ENCODE measurements around the gene INSM1.

Gene INSM1

GRCh38 chr20:20362774-20363433 lies 5.0 kb upstream of the INSM1 start:
- DNase-seq (ENCODE audit: low spot score) = no peak

DNA sequence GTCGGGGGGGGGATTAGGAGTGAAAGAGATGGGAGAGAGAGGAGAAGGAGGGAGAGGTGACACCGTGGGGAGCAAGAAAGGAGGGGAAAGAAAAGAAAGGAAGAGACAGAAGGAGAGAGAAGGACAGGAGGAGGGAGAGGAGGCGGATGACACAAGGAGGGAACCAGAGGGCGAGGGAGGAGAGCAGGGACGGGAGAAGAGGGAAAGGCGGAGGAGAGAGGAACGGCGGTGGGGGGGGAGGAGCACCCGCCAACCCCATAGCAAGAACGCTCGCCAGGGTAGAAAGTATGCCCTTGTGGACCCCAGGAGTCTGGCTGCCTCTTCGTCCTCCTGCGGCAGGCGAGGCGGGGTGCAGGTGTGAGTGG lies 4.5 kb upstream of the INSM1 start:
- no peak for DNase-seq (ENCODE audit: low spot score)

DNA sequence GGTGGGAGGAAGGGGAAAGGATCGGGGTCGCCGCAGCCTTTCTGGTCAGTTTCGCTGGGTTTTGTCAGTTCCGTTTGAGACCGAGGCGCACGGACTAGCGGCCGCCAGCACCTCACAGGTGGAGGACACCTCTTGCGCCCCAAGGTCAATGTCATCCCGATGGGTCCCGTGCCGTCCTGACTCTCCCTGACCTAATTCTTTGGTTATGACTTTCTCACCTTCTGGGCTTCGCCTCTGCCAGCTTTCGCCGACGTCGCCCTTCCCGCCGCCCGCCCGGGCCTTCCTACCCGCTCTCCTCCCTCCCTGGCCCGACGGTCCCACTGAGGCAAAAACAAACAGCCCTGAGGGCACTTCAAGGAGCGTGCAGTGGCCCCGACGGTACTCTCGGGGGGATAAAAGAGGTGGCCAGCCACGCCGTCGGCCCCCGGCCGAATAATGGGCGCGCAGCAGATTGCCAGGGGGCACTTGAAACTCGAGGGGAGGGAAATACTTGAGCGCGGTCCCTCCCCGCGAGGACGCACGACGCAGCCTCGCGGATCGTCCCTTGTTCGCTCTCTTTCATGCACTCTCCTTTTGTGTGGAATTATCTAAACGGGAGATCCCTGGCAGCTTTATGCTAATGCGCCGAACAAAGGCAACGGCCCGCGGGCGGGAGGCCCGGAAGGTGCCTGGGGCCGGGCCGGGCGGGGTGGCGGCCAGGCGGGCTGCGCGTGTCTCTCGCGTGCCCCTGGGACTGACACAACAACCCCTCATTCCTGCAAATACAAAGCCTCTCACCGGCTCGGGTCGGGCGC lies 3.9 kb upstream of the INSM1 start:
- no peak for DNase-seq (ENCODE audit: low spot score)

GRCh38 chr20:20364593-20365479 lies 3.1 kb upstream of the INSM1 start:
- DNase-seq (ENCODE audit: low spot score) = no peak

DNA sequence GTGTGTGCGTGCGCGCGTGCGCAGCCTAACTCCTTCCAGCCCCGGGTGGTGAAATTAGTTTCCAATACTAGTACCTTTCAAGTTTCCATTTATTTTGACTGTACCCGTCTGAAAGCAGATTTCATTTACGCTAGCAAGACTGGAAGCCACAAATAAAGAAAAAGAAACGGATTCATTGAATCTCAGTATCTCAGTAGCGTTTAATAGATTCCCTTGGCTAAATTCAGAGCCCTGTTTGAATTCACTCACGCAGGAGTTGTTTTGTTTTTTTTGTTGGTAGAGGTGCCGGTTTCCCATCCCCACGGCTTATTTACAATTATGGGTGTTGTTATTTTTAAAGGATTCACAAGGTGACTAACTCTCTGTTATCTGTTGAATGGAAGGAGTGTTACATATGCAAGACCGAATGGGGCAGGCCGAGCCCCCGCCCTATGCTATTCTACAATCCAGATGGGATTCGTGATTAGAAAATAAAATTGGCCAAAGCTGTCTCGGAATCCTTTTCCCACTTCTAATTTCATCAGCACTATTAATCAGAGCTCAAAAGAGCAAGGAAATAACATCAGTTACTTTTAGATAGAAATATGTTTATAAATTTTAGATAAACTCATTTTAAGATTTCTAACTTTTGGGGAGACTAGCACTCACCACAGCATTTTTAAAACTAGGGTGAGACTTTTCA lies 2.3 kb upstream of the INSM1 start:
- no peak for DNase-seq (ENCODE audit: low spot score)

DNA sequence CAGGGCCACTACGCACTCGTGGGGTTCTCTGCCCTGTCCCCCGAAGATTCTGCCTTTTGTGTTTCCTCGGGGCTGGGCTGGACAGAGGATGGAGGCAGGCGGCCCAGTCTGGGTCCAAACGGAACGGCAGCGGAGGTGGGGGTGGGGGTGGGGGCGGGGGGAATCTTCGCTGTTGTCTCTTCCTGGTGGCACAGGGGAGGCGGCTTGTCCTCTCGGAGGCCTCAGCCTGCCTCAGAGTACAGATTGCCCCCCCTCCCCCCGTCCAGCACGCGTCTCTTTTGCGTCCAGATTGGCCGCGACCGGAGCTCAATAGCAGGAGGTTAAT lies 1.4 kb upstream of the INSM1 start:
- DNase-seq (ENCODE audit: low spot score) = no peak

DNA sequence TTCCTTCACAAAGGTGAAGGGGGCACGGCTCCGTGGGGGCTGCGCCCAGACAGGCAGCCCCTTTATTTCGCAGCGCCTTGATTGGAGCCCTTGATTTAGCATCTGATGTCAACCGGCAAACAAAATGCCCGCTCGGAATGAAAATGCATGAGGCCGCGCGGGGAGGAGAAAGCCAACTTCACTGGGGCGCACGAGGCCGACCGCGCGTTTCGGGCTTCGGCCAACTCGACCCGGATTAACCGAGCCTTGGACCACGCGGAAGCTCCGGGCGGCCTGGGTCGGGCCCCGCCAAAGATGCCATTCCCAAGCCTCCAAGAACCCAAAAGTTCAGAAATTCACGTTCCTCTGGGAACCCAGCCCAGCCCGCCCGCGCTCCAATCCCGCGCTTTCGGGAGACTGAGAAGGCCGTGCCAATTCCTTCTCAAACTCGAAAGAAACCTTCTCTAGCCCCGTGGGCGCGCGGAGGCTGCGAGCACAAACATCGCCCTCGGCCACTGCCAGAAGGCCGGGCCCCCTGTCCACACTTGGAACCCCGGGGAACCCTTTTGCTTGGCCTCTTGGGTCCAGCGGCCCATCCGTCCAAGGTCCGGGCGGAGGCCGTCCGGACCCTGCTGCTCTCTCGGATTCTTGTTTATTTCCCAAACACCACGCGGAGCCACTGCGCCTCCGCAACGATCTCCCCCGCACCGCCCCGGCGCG lies 879 bp upstream of the INSM1 start:
- DNase-seq (ENCODE audit: low spot score) = no peak

DNA sequence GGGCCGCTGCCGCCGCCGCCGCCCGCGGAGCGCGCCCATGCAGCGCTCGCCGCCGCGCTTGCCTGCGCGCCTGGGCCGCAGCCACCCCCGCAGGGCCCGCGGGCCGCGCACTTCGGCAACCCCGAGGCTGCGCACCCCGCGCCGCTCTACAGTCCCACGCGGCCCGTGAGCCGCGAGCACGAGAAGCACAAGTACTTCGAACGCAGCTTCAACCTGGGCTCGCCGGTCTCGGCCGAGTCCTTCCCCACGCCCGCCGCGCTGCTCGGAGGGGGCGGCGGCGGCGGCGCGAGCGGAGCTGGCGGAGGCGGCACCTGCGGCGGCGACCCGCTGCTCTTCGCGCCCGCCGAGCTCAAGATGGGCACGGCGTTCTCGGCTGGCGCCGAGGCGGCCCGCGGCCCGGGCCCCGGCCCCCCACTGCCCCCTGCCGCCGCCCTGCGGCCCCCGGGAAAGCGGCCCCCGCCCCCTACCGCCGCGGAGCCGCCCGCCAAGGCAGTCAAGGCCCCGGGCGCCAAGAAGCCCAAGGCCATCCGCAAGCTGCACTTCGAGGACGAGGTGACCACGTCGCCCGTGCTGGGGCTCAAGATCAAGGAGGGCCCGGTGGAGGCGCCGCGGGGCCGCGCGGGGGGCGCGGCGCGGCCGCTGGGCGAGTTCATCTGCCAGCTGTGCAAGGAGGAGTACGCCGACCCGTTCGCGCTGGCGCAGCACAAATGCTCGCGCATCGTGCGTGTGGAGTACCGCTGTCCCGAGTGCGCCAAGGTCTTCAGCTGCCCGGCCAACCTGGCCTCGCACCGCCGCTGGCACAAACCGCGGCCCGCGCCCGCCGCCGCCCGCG lies 730 bp downstream of the INSM1 start:
- no peak for DNase-seq (ENCODE audit: low spot score)

DNA sequence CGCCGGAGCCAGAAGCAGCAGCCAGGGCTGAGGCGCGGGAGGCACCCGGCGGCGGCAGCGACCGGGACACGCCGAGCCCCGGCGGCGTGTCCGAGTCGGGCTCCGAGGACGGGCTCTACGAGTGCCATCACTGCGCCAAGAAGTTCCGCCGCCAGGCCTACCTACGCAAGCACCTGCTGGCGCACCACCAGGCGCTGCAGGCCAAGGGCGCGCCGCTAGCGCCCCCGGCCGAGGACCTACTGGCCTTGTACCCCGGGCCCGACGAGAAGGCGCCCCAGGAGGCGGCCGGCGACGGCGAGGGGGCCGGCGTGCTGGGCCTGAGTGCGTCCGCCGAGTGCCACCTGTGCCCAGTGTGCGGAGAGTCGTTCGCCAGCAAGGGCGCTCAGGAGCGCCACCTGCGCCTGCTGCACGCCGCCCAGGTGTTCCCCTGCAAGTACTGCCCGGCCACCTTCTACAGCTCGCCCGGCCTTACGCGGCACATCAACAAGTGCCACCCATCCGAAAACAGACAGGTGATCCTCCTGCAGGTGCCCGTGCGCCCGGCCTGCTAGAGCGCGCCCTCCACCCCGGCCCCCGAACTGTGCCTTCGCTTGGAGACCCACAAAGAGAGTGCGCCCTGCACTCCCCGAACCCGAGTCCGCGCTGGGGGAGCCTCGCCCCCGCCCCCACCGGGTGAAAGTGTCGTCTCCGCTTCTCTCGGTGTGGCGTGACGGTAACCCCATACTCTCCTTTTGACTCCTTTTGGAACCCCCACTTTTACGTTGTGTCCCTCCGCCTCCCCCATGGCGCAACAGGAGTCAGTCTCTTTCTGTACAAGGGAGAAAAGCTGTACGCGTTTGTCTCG lies 1.6 kb downstream of the INSM1 start:
- no peak for DNase-seq (ENCODE audit: low spot score)

GRCh38 chr20:20370094-20370575 lies 2.2 kb downstream of the INSM1 start:
- DNase-seq (ENCODE audit: low spot score) = no peak

DNA sequence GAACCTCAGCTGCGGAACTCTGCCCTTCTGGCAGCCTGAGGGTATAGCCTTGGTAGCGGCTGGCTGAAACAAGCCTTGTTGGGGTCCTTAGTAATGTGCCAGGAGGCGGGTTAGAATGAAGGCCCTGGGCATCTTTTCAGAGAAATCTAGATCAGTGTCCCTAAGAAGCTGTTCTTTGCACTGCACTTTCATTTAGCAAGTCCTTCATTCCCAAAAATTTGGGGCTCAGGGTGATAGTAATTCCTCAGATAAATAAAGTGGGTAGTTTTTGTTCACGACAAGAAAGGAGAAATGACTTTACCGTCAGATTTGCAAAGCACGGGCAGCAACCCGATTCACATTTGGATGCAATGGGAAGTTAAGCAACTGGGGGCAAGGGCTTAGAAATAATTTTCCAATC lies 3.2 kb downstream of the INSM1 start:
- no peak for DNase-seq (ENCODE audit: low spot score)

DNA sequence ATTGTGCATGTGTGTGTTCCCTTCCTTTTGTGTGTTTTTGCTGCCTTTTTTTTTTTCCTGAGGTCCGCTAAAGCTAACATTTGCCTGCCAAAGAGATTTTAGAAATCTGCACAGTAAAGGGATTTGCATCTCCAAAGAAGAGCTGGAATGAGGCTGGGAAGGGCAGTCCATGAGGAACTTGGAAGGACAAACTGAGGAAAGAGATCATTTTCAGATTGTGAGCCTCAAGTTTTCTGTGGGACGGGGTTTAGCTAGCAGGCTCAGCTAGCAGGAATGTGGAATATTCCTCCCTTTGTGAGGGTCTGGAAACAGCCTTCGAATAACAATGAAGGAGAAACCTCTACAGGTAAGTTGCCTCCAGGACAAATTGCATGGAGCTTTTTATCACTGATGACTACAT lies 3.8 kb downstream of the INSM1 start:
- no peak for DNase-seq (ENCODE audit: low spot score)

DNA sequence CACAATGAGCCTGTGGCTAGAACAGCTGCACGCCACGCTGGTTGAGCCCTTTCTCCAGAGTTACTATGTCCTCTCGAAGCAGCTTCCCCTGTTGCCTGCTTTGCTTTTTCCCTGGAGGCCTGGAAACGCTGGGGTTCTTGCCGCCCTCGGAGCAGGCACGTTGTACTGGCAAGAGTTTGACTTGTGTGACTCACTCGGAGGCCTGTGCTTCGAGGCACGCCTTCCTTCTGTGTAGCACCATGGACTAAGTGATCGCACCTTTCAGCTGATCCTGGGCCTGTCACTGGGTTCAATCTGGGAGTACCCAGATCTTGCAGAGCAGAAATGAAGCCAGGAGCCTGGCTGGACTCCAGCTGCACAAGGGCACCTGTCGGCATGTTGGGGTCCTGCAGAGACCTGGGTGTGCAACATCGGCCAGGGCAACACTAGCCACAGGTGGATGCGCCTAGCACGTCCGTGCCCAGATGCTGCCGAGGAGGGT lies 5.2 kb downstream of the INSM1 start:
- peak; percentile 75 for DNase-seq (ENCODE audit: low spot score)

DNA sequence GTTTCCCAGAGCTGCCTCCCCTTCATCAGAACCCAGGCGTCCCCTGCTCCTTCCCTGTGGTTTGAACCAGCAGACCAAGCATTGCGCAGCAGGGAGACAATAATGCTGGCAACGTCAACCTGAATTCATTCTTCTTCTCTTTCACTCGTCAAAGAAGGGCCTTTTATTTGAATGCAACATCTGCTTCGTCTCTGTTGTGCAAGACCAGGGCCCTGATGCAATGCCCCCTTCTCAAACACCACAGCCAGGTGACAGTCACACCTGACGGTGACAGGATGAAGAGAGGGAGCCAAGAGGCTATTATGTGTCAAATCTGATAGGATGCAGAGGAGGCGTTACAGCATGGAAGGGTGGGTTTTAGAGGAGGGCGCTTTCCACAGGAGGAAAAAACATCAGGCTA lies 8.0 kb downstream of the INSM1 start:
- no peak for DNase-seq (ENCODE audit: low spot score)

GRCh38 chr20:20386192-20386591 lies 18.3 kb downstream of the INSM1 start:
- DNase-seq (ENCODE audit: low spot score) = no peak

GRCh38 chr20:20390393-20390792 lies 22.5 kb downstream of the INSM1 start:
- no peak for DNase-seq (ENCODE audit: low spot score)

GRCh38 chr20:20391115-20391514 lies 23.2 kb downstream of the INSM1 start:
- DNase-seq (ENCODE audit: low spot score) = no peak

GRCh38 chr20:20391766-20392165 lies 23.9 kb downstream of the INSM1 start:
- no peak for DNase-seq (ENCODE audit: low spot score)
